Activated CD8-positive, alpha-beta memory T cell treated with anti-CD3 and anti-CD28 coated beads for 24 hours (primary cell): ENCODE data around the gene ST3GAL6.

Source experiments
- DNase-seq: peaks from one replicate; pipeline ENCODE4 v3.0.0-alpha.2; 2020

The ST3GAL6 gene, protein sequence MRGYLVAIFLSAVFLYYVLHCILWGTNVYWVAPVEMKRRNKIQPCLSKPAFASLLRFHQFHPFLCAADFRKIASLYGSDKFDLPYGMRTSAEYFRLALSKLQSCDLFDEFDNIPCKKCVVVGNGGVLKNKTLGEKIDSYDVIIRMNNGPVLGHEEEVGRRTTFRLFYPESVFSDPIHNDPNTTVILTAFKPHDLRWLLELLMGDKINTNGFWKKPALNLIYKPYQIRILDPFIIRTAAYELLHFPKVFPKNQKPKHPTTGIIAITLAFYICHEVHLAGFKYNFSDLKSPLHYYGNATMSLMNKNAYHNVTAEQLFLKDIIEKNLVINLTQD

DNA sequence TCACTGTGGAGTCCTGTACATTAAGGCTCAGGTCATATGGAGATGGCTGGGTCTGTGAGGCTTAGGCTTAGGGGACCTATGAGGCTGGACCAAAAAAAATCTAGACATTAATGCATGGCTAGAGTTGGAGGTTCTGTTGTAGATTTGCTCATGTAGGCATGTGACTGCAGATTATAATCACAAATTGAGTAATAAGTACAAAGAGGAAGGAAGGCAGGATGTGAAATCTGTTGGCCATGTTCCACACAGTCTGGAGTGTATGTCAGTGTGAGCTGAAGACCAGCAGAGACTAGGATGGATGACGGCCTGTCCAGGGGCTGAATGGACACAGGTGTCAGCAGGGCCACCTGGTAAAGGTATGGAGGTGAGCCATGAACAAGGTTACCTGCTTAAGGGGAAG lies at the start of gene ST3GAL6:
ST3GAL6 (plus strand) TSS at position 265 of the 400 bp plus-strand sequence. CDS start 5,101 bp downstream, outside the sequence.
- DNase-seq, result no peak

DNA sequence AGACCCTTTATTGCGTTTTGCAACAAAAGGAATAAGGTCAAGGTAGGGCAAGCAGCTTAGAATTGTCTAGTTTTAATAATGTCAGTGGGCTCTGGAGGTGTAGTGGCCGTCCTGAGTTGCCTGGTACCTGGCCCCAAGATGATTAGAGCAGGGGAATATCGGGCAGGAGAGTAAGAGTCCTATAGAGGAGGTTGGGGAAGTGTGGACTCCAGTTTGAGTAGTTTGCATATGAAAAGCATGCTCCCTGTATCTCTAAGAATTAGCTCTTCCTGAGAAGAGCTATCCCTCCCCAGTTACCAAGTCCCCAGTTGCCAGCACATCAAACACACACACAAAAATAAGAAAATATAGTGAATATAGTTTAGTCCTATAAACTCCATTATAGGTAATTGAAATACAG lies 49.2 kb upstream of the ST3GAL6 start:
- DNase-seq, result no peak

DNA sequence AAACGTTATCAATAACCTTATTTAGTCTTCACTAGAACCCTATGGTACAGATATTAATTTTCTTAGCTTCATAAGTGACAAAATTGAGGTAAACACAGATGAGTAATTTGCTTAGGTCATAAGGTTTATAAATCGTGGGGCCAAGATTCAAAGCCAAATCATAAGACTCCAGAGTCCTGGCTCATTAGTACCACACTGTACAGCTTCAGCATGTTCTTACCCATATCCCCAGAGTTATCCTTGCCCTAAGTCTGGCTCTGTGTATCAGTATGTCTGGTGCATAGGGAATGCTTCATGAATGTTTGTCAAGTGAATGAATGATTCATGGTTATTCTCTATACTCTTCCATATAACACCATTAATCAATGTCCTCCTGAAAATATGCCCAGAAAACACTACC lies 45.6 kb upstream of the ST3GAL6 start:
- no peak for DNase-seq

DNA sequence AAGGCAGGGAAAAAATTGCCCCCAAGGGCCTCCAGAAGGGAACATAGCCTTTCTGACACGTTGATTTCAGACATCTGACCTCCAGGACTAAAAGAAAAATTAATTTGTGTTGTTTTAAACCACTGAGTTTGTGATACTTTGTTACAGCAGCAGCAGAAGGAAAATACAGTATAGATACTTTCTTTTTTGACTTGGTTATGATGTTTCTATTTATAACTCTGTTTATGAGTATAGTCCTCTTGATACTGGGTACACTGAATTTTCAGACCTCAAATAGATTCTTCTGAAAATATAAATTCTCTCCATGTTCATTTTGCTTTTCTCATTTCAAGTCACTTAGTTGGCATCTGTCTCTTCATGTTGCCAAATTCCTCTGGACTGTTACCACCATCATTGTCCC lies 44.4 kb upstream of the ST3GAL6 start:
- no peak for DNase-seq

DNA sequence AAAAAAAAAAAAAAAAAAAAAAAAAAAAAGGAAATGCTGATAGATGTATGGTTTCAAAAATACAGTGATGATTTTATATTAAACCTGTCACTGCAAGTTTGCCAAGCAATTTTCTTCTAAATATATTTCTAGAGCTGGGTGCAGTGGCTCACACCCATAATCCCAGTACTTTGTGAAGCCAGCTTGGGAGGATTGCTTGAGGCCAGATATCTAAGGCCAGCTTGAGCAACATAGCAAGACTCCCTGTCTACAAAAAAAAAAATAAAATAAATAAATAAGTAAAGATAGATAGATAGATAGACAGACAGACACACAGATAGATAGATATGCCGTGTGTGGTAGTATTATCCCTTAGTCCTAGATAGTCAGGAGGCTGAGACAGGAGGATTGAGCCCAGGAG lies 41.4 kb upstream of the ST3GAL6 start:
- no peak for DNase-seq

DNA sequence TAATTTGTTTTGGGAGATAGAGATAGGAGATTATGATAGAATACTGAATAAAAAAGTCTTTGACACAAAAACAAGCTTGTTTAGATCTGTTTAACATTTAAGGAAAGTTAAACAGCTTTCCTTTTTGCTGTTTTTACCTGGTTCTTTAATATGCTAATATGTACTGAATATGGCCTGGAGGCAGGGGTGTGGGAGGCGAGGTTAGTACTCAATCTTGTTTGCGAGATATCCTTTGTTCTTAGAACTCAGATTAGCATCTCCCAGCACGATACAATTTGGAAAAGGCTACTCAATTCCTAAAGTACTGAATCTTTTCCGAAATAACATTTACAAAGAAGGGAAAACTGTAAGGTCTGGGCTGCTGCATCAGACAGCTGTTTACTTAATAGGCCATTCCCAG lies 40.8 kb upstream of the ST3GAL6 start:
- no peak for DNase-seq

DNA sequence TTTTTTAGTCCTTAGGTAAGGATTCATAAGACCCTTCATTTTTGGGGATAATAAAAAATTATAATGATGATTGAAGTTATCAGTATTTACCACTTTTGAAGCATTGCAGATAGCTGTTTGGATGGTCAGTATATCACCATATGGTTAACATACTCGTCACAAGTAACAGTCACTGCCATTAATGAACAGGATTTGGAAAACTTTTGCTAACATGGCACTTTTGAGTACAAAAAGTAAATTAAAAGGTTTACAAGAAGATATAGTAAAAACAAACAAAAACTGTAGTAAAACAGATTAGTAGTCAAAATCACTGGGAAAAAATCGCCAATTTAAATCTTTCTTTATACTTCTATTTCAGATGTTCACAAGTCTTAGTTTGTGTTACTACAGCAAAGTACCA lies 37.8 kb upstream of the ST3GAL6 start:
- DNase-seq, result no peak

DNA sequence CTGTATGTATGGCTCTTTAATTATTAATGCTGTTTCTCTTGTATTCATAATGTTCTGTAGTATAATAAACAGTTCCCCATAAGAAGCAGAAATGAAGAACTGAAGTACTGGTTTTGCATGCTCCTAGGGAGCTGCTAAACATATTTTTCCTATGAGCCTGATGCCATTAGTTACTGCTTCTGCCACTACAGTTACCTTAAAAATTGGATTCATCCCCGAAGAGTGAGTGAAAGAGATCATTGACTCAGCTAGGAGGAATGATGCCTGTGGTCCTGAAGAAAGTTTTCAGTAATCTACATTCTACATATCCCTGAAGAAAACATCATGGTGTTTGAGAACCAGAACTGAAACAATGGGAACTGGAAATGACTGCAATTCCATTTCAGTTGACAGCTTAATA lies 37.1 kb upstream of the ST3GAL6 start:
- DNase-seq, result no peak

DNA sequence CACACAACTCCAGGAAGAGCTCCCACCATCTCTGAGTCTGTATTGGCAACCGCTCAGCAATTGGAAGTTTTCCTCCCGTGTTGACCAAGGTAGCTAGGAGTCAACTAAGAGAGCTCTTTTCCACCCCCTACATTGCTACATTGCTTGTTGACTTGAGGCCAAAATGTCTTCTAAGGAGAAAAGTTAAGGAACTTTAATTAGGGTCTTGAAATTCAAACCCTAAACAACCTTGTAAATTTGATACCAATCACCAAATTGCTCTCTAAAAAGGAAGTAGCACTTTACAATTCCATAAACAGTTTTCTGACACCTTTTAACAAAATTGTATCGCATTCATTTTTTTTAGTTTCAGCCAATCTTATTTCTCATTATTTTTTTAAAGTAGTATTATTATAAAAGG lies 35.5 kb upstream of the ST3GAL6 start:
- DNase-seq, result no peak

DNA sequence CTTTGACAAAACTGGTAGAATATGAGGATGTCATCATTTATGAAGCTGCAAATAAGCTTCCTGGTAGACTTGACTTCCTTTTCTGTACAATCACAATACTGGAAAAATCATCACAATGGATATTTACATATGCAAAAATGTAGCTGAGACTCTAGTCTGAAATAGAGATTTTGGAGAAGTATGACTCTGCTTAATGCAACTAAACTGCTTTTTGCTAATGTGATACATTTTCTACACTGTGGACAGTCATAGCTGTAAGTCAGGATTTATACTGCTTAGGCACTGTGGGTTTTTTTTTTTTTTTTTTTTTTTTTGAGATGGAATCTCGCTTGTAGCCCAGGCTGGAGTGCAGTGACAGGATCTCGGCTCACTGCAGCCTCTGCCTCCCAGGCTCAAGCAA lies 34.5 kb upstream of the ST3GAL6 start:
- no peak for DNase-seq

DNA sequence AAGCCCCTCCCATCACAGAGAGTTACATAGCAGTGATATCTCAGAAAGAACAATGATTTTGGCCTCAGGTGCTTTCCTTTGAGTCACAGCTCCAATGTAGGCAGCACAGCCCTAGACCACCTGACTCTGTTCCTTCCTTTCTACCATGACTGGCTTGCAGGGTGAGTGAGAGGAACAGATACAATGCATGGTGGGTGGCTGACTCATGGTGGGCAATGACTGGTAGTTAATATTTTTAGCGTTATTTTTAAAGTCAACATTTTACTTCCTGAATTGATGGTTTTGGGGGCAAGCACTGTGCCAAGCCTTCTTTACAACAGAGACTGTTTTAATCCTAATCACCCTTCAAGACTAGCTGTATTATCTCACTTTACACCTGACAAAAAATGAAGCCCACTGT lies 32.8 kb upstream of the ST3GAL6 start:
- DNase-seq, result no peak

DNA sequence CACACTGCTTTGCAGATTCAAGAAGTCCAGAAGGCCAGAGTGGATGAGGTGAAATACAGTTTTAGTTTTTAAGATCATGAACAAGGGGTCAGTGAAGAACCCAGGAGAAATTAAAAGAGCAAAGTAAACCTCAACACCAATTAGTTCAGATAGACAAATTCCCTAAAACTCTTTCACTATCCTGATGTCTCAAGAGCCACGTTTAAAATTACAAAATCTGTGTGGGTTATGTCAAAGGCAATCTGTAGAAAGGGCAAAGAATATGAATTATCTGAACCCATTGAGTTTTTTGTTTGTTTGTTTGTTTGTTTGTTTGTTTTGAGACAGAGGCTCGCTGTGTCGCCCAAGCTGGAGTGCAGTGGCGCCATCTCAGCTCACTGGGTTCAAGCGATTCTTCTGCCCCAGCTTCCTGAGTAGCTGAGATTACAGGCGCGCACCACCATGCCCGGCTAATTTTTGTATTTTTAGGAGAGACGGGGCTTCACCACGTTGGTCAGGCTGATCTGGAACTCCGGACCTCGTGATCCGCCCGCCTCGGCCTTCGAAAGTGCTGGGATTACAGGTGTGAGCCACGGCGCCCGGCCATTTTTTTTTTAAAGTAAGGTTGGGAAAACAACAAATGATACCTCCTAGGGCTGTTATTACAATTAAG lies 32.1 kb upstream of the ST3GAL6 start:
- DNase-seq, result no peak

DNA sequence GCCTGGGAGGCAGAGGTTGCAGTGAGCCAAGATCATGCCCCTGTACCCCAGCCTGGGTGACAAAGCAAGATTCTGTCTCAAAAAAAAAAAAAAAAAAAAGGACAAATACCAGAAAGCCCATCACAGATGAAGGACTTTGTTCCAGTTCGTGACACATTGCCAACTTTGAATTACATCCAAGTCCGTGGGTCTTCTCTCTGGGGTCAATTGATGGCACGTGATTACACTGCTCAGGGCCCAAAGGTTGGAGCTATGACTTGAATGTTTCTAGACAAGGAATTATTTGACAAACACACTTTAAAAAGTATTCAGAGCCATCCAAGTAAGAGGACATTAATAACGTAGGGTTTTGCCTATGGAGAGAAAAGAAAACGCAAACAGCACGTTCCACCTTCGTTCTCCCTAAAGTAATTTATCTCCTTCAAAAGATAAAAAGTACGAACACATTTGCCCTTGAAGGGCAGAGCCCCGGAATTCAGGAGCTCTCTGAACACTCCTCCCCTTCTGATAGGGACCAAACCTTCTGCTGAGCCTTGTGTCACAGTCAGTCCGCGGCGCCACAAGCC lies 31.3 kb upstream of the ST3GAL6 start:
- no peak for DNase-seq

DNA sequence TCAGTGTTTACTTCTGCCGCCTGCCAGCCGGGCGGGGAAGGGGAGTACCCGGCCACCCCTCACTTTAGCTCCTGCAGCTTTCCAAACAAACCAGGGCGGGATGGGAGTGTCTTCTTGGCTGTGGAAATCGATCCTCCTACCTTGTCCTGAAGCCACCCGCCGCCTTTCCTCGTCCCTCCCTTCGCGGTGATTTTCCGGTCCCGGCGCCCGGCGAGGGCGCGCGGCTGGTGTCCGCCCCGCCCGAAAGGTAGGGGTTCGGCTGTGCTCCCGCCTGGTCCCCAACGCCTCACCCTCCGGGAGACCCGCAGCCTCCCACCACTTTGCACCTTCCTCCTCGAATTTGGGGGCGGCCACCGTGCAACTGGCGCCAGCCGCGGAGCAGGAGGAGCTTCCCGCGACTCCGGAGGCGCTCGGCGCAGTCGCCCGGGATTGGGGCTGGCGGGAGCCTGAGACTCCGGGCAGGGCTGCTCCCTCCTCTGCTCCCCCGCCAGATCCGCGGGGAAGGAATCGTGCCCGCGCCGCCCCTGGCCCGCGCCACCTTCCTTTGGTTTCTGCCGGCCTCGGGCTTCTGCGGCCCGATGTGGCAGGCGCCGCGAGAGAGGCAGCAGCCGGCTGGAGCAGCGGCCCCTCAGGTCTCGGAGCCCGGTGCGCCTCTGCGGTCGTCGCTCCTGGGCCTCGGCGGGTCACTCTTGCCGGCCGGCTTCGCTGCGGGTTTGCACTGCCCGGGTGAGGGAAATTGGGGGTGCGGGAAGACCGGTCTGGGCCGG lies 30.7 kb upstream of the ST3GAL6 start:
- peak; percentile 64 for DNase-seq

DNA sequence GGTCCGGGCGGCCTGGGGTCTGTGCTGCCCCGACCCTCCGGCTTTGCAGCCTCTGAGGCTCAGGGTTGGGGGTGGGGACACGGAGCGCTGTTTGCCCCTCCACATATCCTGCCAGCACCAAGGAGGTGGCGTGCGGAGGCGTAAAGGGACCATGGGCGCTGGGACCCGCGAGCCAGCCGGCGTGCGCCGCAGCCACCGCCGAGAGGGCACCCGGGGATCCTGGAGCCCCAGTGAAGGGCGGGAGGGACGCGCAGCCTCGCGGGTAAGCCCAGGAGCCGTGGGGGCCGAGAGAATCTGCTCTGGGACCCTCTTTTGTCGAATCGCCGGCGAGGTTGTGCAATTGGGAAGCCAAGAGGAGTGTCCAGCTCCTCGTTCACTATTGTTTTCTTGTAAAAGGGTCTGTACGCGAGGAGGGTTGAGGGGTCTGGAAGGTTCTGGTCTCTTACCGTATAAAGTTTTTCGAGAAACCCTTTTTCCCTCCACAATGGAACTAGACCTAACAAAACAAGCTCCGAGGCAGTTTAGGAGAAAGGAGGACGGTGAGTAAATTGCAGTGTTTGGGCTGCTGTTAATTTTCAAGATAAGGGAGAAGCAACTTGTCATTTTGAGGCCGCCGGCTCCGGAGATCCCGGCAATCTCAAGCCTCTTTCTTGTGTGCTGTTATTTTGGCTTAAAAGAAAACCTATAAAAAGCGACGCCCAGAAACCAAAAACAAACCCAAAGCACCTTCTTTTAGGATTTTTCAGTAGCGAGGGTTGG lies 29.9 kb upstream of the ST3GAL6 start:
- DNase-seq, result peak; percentile 58

DNA sequence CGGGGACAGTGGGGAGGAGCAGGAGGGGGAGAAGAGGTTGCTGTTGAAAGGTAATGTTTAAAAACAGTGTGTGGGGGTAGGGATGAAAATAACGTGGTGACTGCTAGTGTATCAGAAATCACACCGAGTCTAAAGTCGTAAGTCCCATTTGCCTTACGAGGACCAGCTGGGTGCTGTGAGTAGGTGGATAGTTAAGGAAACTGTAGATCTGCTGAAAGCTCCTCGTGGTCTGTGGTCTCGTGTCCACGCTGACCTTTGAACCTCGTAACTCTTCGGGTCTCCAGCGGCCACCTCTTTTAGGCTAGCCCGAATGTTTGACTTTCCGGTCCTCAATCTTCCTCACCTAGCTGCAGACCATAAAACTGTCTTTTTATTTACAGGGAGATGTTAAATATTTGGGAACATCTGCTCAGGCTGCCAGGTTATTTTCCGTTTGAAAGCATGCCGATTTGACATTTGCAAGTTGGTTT lies 29.3 kb upstream of the ST3GAL6 start:
- no peak for DNase-seq

DNA sequence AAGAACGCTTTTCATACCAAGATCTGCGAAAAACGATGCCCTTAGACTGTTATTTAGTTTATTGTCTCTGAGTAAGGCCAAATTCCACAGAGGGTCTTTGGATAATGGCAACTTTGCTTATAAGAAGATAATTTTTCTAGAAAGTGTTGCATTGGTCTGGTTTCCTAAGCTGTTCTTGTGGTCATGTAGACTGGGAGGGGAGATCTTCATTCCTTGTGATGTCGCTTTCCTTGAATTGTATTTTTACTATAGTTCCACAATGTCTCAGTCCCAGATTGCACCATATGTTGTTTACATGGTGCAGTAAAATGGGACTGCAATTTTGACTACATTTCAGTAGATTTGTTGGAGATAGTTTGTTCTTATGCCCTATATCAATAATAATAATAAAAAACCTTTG lies 28.8 kb upstream of the ST3GAL6 start:
- DNase-seq, result no peak

DNA sequence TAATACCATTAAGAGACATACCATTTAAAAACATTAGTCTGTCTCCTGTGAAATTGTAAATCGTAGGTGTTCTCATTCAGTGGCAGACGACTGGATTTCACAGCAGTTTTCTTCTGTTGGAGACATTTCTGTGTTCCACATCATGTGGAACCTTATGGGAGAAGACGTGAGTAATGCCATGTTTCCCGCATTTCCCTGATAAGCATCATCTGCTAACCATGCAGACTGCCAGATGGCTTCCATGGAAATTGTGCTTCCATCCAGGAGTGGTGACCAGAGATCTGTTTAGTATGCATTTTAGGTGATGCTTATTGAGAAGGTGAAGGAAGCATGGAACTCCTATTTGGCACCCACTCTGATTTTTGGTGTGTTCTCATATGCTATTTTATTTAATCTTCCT lies 28.4 kb upstream of the ST3GAL6 start:
- no peak for DNase-seq

DNA sequence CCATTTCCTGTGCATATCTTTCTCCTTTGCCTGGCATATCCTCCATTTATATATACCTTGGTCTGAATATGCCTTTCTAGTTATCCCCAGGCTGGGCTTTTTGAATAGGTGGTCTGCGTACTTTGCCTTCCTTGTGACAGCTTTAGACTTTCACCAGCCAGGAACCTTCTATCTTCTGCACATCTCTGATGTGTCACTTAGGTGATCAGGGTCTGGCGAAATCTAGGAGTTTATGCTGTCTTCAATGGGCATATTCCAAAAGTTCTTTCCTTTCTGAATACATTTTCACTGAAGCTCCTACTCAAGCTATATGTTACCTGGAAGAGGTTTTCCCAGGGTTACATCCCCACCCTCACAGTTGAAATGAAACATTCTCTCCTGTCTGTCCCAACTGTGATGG lies 27.8 kb upstream of the ST3GAL6 start:
- no peak for DNase-seq

DNA sequence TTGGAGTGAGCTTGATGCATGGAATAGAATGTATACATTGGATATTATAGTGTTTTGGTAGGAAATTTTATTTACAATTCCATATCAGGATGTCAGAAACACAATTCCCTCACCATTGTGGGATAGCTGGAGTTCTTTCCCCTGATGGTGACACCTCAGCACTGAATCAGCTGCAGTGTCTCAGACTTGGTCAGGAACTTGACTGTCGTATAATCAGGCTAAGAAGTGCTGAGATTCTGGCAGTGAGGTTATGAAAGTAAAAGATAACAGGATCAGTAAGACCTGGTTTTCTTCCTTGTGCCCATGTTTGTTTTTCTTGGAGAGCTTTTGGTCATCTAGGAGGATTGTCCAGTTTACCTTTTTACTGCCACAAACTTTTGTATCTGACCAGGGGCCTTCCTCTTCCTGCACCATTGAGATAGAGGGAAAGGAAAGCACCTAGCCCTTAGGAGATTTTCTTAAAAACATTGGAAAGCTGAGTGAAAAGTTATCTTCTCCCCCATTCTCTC lies 27.3 kb upstream of the ST3GAL6 start:
- no peak for DNase-seq

DNA sequence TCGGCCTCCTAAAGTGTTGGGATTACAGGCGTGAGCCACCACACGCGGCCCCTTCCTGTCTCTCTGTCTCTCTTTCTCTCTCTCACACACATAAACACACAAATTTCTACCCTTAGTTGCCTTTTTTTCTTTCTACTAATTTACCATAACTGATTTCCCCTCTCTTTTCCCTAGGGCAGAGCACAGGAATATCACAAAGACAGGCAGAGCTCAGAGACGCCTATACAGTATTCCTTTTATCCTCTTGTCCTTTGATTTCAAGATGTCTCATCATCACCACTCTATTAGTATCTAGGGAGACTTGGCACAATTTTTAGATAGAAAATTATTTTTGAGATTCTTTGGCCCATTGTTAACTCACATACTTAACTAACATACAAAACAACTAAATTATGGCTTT lies 25.8 kb upstream of the ST3GAL6 start:
- no peak for DNase-seq

DNA sequence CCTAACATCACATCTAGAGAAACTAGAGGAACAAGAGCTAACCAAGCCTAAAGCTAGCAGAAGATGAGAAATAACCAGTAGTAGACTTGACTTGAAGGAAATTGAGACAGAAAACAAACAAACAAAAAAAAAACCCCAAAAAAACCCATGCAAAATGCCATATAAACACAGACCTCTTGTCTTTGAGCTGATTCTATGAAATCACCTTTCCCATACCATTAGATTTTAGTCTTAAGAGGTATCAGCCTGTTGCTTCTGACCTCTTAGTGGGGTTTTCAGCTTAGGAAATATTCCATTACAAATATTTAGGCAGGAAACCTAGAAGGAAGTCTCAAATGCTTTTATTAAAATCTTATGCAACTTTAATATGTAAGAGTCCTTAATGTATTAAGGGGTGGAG lies 23.9 kb upstream of the ST3GAL6 start:
- DNase-seq, result no peak

DNA sequence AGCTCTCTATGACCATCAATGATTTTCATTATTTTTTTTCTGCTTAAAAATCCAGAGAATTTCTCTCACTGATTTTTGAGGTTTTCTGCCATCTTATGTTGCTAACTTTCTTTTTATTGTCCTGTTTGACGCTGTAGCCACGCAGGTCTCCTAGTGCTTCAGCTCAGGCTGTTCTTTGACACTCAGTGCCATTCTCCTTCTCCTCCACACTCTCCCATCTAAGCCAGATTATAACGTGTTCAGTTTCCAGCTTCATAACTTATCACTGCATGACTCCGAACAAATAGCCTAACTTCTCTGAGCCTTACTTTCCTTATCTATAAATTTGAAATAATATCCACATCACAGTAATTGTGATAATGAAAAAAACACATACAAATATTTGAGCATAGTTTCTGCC lies 22.8 kb upstream of the ST3GAL6 start:
- no peak for DNase-seq
